ENCODE results near the gene UBE2Z. TPM values are rescaled to one million over a fixed set of nuclear protein-coding genes. Genes with fewer than 3 reads are reported as not detected.

The UBE2Z gene
- total and polyA plus RNA-seq, 2 donors (not counting 1 experiment from before 2014, with no cell fraction given): 56.2 to 121 TPM

- Mint-ChIP-seq H3K9me3 (ENCODE audit: insufficient read depth) (no peaks in the 10 kb centered on the region), H3K4me1 (peaks cover 28% of the 10 kb centered on the region), H3K27ac (no peak overlapping the region), H3K4me3 (no peak overlapping the region), H3K27me3 (no peaks in the 10 kb centered on the region)
- intact Hi-C loops (cut with micrococcal nuclease): loop anchor here (5.0 to 10.0 kb wide), 2 partner anchors 74 to 801 kb away; partner anchors contain the start of genes CALCOCO2, CBX1 and SNX11
- Histone ChIP-seq H3K79me2 (ENCODE audit: control insufficient read depth, insufficient read depth, low read length) (peaks cover 29% of the 10 kb centered on the region), H3K27ac (ENCODE audit: low read length in 2 of 2) (no peak overlapping the region), H3K9ac (ENCODE audit: low read length) (no peak overlapping the region), H3K4me3 (ENCODE audit: control extremely low read depth in 1 of 5, extremely low read depth in 1 of 5, insufficient read depth in 1 of 5, low read depth in 2 of 5, low read length in 4 of 5) (no peak overlapping the region), H3K36me3 (replicated peaks in 1 of 2; ENCODE audit: control extremely low read depth in 1 of 2, control insufficient read depth in 1 of 2, extremely low read depth in 1 of 2, insufficient read depth in 2 of 2, low read length in 1 of 2) (peaks cover 0 to 6% of the 10 kb centered on the region in 2 experiments), H2AFZ (ENCODE audit: insufficient read depth, low read depth, low read length, poor library complexity, severe bottlenecking) (no peak overlapping the region), H3K4me1 (ENCODE audit: control insufficient read depth in 2 of 2, insufficient read depth in 2 of 2, low read length in 2 of 2) (peaks cover 26 to 27% of the 10 kb centered on the region in 2 donors), H3K27me3 (replicated peaks in 1 of 4; ENCODE audit: control extremely low read depth in 1 of 4, control insufficient read depth in 3 of 4, insufficient read depth in 4 of 4, low read length in 3 of 4) (no peaks in the 10 kb centered on the region), H3K4me2 (replicated peaks; ENCODE audit: low read depth, low read length, poor library complexity, severe bottlenecking) (no peak overlapping the region), H3K9me3 (ENCODE audit: control extremely low read depth in 1 of 3, control insufficient read depth in 2 of 3, insufficient read depth in 1 of 3, low read length in 2 of 3) (no peaks in the 10 kb centered on the region), H4K20me1 (ENCODE audit: control insufficient read depth, insufficient read depth, low read length, poor library complexity, severe bottlenecking) (peaks cover 23% of the 10 kb centered on the region)
- ATAC-seq (ENCODE audit: low read depth) (no peak), DNase-seq (no peak)
- no peak for TF ChIP-seq EZH2 (IDR thresholded peaks at IDR 0.05; ENCODE audit: borderline replicate concordance, insufficient read depth, low read depth, low read length, poor library complexity, severe bottlenecking)
- TF ChIP-seq, protein P1, sequence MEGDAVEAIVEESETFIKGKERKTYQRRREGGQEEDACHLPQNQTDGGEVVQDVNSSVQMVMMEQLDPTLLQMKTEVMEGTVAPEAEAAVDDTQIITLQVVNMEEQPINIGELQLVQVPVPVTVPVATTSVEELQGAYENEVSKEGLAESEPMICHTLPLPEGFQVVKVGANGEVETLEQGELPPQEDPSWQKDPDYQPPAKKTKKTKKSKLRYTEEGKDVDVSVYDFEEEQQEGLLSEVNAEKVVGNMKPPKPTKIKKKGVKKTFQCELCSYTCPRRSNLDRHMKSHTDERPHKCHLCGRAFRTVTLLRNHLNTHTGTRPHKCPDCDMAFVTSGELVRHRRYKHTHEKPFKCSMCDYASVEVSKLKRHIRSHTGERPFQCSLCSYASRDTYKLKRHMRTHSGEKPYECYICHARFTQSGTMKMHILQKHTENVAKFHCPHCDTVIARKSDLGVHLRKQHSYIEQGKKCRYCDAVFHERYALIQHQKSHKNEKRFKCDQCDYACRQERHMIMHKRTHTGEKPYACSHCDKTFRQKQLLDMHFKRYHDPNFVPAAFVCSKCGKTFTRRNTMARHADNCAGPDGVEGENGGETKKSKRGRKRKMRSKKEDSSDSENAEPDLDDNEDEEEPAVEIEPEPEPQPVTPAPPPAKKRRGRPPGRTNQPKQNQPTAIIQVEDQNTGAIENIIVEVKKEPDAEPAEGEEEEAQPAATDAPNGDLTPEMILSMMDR (IDR thresholded peaks at IDR 0.05): no peak
- 76% methylated on average over 4 of the region's 9 CpGs for WGBS (ENCODE audit: insufficient coverage)
- ChIA-PET POLR2A (no interaction called here), CTCF (no interaction called here)
Observed at GRCh38 chr17:48905987-48906515, 2.2 kb upstream of the UBE2Z start.

DNA sequence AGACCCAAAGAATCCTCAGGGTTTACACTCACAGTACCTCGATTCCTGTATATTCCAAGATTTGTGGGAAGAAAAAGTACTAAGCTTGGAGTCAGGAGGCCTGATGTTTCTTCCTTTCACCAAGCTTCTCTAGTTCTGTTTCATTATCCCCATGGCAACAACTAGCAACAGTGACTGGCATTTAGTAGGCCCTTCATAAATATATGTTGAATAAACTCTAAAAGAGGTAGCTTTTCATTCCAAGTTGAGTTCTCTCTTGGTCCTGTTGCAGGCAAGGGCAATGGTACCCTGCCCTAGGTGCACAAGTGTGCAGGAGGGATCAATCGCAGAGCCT lies 527 bp upstream of the UBE2Z start:
- WGBS (ENCODE audit: insufficient coverage): 0% methylated on average over 1 of the region's 2 CpGs
- no peaks in the 10 kb centered on the region for H3K27me3 ChIP-seq (replicated peaks in 1 of 4; ENCODE audit: control extremely low read depth in 1 of 4, control insufficient read depth in 3 of 4, insufficient read depth in 4 of 4, low read length in 3 of 4)
- peak overlapping the region; percentile 95 for H3K4me3 Mint-ChIP-seq

More for the DNA sequence above, 527 bp upstream of the UBE2Z start:
- CTCF ChIA-PET: interaction anchor here (0.7 to 2.7 kb wide), 5 partner anchors 15 to 125 kb away, joined by 3 to 10 read pairs (median 5); partner anchors contain the start of gene ATP5MC1
- Histone ChIP-seq H2AFZ (ENCODE audit: insufficient read depth, low read depth, low read length, poor library complexity, severe bottlenecking) (peak overlapping the region; percentile 81), H3K36me3 (replicated peaks in 1 of 2; ENCODE audit: control extremely low read depth in 1 of 2, control insufficient read depth in 1 of 2, extremely low read depth in 1 of 2, insufficient read depth in 2 of 2, low read length in 1 of 2) (peaks cover 0 to 22% of the 10 kb centered on the region in 2 experiments), H3K79me2 (ENCODE audit: control insufficient read depth, insufficient read depth, low read length) (peaks cover 45% of the 10 kb centered on the region), H3K27ac (ENCODE audit: low read length in 2 of 2) (peak overlapping the region; percentile 78 to 82), H3K4me3 (ENCODE audit: control extremely low read depth in 1 of 5, extremely low read depth in 1 of 5, insufficient read depth in 1 of 5, low read depth in 2 of 5, low read length in 4 of 5) (peak overlapping the region; percentile 36 to 79 (median 72)), H4K20me1 (ENCODE audit: control insufficient read depth, insufficient read depth, low read length, poor library complexity, severe bottlenecking) (peaks cover 34% of the 10 kb centered on the region), H3K9me3 (ENCODE audit: control extremely low read depth in 1 of 3, control insufficient read depth in 2 of 3, insufficient read depth in 1 of 3, low read length in 2 of 3) (no peaks in the 10 kb centered on the region), H3K4me2 (replicated peaks; ENCODE audit: low read depth, low read length, poor library complexity, severe bottlenecking) (peak overlapping the region; percentile 84), H3K4me1 (ENCODE audit: control insufficient read depth in 2 of 2, insufficient read depth in 2 of 2, low read length in 2 of 2) (peaks cover 26 to 30% of the 10 kb centered on the region in 2 donors), H3K9ac (ENCODE audit: low read length) (peak overlapping the region; percentile 67)
- no peak for TF ChIP-seq EZH2 (IDR thresholded peaks at IDR 0.05; ENCODE audit: borderline replicate concordance, insufficient read depth, low read depth, low read length, poor library complexity, severe bottlenecking)
- TF ChIP-seq, protein P1 (IDR thresholded peaks at IDR 0.05): no peak
- Mint-ChIP-seq H3K27me3 (no peaks in the 10 kb centered on the region), H3K4me1 (peaks cover 40% of the 10 kb centered on the region), H3K27ac (peak overlapping the region; percentile 99), H3K9me3 (ENCODE audit: insufficient read depth) (no peaks in the 10 kb centered on the region)
- ATAC-seq (ENCODE audit: low read depth) (no peak), DNase-seq (no peak)
- intact Hi-C loops (cut with micrococcal nuclease): loop anchor here (1.0 to 10.0 kb wide), 5 partner anchors 15 to 881 kb away; partner anchors contain the start of genes ATP5MC1, CALCOCO2, CBX1 and KAT7
- POLR2A ChIA-PET: interaction anchor here (1.1 to 2.6 kb wide), 4 partner anchors 15 to 45 kb away, joined by 3 to 30 read pairs (median 6); partner anchors contain the start of genes ATP5MC1 and SNF8

Measured in B cell (primary cell).